Panc1 (cell line): Measurements from ENCODE around the gene LRMDA. TPM values are rescaled to one million over a fixed set of nuclear protein-coding genes. Genes with fewer than 3 reads are reported as not detected.

ENCODE experiments used
- ATAC-seq: fragments of 200-7000 bp; cut with Tn5 transposase; 2 replicates; pipeline ENCODE4 v1.9.1; 2020; ENCODE audit warnings: mild to moderate bottlenecking, moderate library complexity
- BruUV-seq: library from RNA; stranded (reverse); fragments of 400-500 nt; replicated peaks from 2 replicates; lab custom pipeline; 2021; lab: Mats Ljungman, UMichigan
- CTCF ChIA-PET: fragments of 300-600 bp; sonication (Branson Sonifier 250); formaldehyde crosslinking; loops from one replicate; lab custom pipeline; 2022; ENCODE audit warnings: antibody characterized with exemption; lab: Charles Lee
- POLR2A ChIA-PET: fragments of 300-600 bp; sonication (Branson Sonifier 250); formaldehyde crosslinking; loops from one replicate; lab custom pipeline; 2022; ENCODE audit warnings: antibody characterized with exemption; lab: Charles Lee
- DNase-seq: peaks from one replicate; pipeline ENCODE4 v3.0.0-alpha.2; 2010; ENCODE audit warnings: low read depth, low spot score
- H3K27ac ChIP-seq: 2 replicates; pipeline ENCODE4 v1.5.1; 2011; ENCODE audit warnings: mild to moderate bottlenecking, low read length, inconsistent platforms
- H3K27me3 ChIP-seq: fragments of 200-500 bp; sonication (Bioruptor generic); 2 replicates; pipeline ENCODE4 v1.6.0; 2014; ENCODE audit warnings: low read length, inconsistent platforms; ENCODE audit not compliant: control insufficient read depth, insufficient read depth
- H3K36me3 ChIP-seq: fragments of 200-500 bp; sonication (Bioruptor generic); 2 replicates; pipeline ENCODE4 v1.5.1; 2014; ENCODE audit warnings: inconsistent platforms, mild to moderate bottlenecking, low read length, moderate library complexity; ENCODE audit not compliant: control insufficient read depth, insufficient read depth
- H3K4me1 ChIP-seq: 2 replicates; pipeline ENCODE4 v1.5.1; 2011; ENCODE audit warnings: inconsistent platforms, mild to moderate bottlenecking, low read length, moderate library complexity; ENCODE audit not compliant: control insufficient read depth, insufficient read depth
- H3K4me3 ChIP-seq, 2 experiments: 2 replicates each; pipeline ENCODE4 v1.5.1; 2011 to 2012; ENCODE audit warnings: low read depth in 2 of 2, low read length in 2 of 2, mild to moderate bottlenecking in 2 of 2, inconsistent platforms in 1 of 2, moderate library complexity in 1 of 2
- H3K9me3 ChIP-seq: fragments of 200-500 bp; sonication (Bioruptor generic); 2 replicates; pipeline ENCODE4 v1.5.1; 2014; ENCODE audit warnings: low read depth, mild to moderate bottlenecking, inconsistent platforms, low read length, moderate library complexity; ENCODE audit not compliant: control insufficient read depth, insufficient read depth
- SIN3A ChIP-seq: IDR thresholded peaks from 2 replicates; pipeline ENCODE4 v1.6.1; 2012; ENCODE audit warnings: low read depth, mild to moderate bottlenecking, low read length, moderate library complexity, borderline replicate concordance; ENCODE audit not compliant: insufficient read depth
- in situ Hi-C: cut with HindIII; loops from 2 replicates; pipeline ENCODE4 v1.10.0; 2016; ENCODE audit warnings: low sequenced_read_pairs, low pct_unique_long_range_greater_than_20kb
- intact Hi-C: fragments of 100-400 bp; cut with micrococcal nuclease; formaldehyde crosslinking; loops from one replicate; pipeline ENCODE4 v1.10.0; 2022; ENCODE audit not compliant: unreplicated experiment
- total RNA-seq: library from RNA; stranded (reverse); gene quantifications from one replicate; pipeline ENCODE4 v1.2.1, GENCODE V29; 2021; ENCODE audit not compliant: unreplicated experiment
- TF ChIP-seq, protein P1 (sequence below): fragments of 450-650 bp; IDR thresholded peaks from 2 replicates; pipeline ENCODE4 v1.5.1; 2017; ENCODE audit warnings: mild to moderate bottlenecking
- TF ChIP-seq, protein P2 (sequence below), 2 experiments: IDR thresholded peaks; 2 replicates each; pipeline ENCODE4 v1.6.1; 2011 to 2012; ENCODE audit warnings: low read depth in 2 of 2, control low read depth in 1 of 2, low read length in 1 of 2, mild to moderate bottlenecking in 1 of 2, moderate library complexity in 1 of 2; ENCODE audit not compliant: insufficient read depth in 1 of 2

The LRMDA gene
- total RNA-seq, 1 experiment from 2014 or later, result 1.2 TPM

DNA sequence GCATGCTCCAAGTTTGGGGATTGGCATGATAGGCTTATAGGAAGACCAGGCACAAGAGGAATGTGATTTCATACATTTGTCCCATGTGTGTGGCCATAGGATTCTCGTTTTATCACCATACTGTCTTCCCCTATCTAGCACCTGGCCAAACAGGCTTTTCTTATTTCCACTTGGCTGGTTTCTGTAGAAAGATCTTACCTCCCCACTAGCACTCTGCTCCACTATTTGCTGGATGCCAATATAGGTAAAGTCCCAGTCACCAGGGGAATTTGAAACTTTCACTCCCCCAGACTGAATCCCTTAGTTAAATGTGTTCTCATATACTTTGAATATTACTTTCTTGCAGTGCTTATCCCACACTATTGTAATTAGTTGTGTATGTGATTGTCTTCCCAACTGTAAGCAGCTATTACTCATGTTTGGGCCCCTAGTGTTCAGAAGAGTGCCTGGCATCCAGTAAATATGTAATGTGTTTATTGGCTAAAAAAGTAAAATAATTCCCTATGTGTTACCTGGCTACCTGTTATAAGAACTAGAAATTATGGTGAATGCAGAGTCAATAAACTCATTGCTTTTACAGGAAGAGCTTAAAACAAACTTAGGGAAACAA is 109.0 kb downstream of the LRMDA start:
- no peaks in the 10 kb centered on the region for H3K9me3 ChIP-seq
- ChIA-PET CTCF (interaction anchor here (0.6 kb wide), 1 partner anchor 17 kb away, joined by 3 read pairs; no protein-coding TSS in a partner anchor), POLR2A (no interaction called here)
- in situ Hi-C loops, result no loop called here
- no peak for DNase-seq
- H3K4me3 ChIP-seq, result no peak overlapping the region
- intact Hi-C loops, result no loop called here
- BruUV-seq, result no TSS peak
- no peaks in the 10 kb centered on the region for H3K4me1 ChIP-seq
- TF ChIP-seq SIN3A, result no peak
- TF ChIP-seq, protein P1, sequence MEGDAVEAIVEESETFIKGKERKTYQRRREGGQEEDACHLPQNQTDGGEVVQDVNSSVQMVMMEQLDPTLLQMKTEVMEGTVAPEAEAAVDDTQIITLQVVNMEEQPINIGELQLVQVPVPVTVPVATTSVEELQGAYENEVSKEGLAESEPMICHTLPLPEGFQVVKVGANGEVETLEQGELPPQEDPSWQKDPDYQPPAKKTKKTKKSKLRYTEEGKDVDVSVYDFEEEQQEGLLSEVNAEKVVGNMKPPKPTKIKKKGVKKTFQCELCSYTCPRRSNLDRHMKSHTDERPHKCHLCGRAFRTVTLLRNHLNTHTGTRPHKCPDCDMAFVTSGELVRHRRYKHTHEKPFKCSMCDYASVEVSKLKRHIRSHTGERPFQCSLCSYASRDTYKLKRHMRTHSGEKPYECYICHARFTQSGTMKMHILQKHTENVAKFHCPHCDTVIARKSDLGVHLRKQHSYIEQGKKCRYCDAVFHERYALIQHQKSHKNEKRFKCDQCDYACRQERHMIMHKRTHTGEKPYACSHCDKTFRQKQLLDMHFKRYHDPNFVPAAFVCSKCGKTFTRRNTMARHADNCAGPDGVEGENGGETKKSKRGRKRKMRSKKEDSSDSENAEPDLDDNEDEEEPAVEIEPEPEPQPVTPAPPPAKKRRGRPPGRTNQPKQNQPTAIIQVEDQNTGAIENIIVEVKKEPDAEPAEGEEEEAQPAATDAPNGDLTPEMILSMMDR, result 0 out of 2 replicates have a peak, but pooled peaks have one; percentile 5
- no peaks in the 10 kb centered on the region for H3K36me3 ChIP-seq
- H3K27ac ChIP-seq, result no peak overlapping the region
- peaks cover 8% of the 10 kb centered on the region for H3K27me3 ChIP-seq
- ATAC-seq, result no peak

DNA sequence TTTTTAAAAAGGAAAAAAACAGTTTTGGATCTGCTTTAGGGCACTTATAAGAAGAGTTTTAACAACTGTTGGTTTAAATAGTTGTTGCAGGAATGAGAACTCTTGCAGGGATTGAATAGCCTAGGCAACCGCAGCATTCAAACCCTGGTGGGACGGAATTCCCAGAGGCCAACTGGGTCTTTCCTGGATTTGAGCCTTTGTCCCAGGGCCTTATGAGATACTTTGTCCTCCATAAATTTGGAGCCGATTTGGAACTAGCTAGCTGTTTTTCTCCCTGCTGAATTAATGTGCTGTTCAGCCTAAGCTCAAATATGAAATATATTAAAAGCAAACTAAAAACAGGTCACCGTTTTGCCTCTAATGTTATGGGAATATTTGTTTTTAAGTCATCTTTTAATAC is 109.6 kb downstream of the LRMDA start:
- DNase-seq (no peak), ATAC-seq (no peak)
- CTCF ChIA-PET, result no interaction called here

More for the DNA sequence above, 109.6 kb downstream of the LRMDA start:
- BruUV-seq, result no TSS peak
- Histone ChIP-seq H3K36me3 (no peaks in the 10 kb centered on the region), H3K4me1 (no peaks in the 10 kb centered on the region), H3K4me3 (no peak overlapping the region), H3K27ac (no peak overlapping the region), H3K27me3 (peaks cover 8% of the 10 kb centered on the region), H3K9me3 (no peaks in the 10 kb centered on the region)
- TF ChIP-seq, protein P2, sequence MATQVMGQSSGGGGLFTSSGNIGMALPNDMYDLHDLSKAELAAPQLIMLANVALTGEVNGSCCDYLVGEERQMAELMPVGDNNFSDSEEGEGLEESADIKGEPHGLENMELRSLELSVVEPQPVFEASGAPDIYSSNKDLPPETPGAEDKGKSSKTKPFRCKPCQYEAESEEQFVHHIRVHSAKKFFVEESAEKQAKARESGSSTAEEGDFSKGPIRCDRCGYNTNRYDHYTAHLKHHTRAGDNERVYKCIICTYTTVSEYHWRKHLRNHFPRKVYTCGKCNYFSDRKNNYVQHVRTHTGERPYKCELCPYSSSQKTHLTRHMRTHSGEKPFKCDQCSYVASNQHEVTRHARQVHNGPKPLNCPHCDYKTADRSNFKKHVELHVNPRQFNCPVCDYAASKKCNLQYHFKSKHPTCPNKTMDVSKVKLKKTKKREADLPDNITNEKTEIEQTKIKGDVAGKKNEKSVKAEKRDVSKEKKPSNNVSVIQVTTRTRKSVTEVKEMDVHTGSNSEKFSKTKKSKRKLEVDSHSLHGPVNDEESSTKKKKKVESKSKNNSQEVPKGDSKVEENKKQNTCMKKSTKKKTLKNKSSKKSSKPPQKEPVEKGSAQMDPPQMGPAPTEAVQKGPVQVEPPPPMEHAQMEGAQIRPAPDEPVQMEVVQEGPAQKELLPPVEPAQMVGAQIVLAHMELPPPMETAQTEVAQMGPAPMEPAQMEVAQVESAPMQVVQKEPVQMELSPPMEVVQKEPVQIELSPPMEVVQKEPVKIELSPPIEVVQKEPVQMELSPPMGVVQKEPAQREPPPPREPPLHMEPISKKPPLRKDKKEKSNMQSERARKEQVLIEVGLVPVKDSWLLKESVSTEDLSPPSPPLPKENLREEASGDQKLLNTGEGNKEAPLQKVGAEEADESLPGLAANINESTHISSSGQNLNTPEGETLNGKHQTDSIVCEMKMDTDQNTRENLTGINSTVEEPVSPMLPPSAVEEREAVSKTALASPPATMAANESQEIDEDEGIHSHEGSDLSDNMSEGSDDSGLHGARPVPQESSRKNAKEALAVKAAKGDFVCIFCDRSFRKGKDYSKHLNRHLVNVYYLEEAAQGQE (IDR thresholded peaks at IDR 0.05; ENCODE audit: insufficient read depth in 1 of 2, low read depth in 2 of 2, low read length in 1 of 2), result no peak
- TF ChIP-seq, protein P1, result 0 out of 2 replicates have a peak, but pooled peaks have one; percentile 1
- intact Hi-C loops, result no loop called here
- POLR2A ChIA-PET, result no interaction called here
- in situ Hi-C loops, result no loop called here
